GM18951 (cell line): Measurements from ENCODE around the gene OR1N1.
"Not testable (repeated sequence)": the region's sequence is repeated elsewhere in the genome, so short reads cannot be mapped to it uniquely, and the experiment has no call there.

Experiments
- POLR2A ChIP-seq: IDR thresholded peaks from 4 replicates; pipeline ENCODE4 v1.6.1; 2011; ENCODE audit warnings: mild to moderate bottlenecking; ENCODE audit not compliant: insufficient read length, insufficient read depth; ENCODE audit errors: extremely low read depth
- in situ Hi-C: fragments of 300-500 bp; cut with MboI; formaldehyde crosslinking; loops from one replicate; pipeline ENCODE4 v1.12.0; 2022; ENCODE audit warnings: low sequenced_read_pairs, mixed read lengths, inconsistent platforms; ENCODE audit not compliant: unreplicated experiment

Gene OR1N1, protein sequence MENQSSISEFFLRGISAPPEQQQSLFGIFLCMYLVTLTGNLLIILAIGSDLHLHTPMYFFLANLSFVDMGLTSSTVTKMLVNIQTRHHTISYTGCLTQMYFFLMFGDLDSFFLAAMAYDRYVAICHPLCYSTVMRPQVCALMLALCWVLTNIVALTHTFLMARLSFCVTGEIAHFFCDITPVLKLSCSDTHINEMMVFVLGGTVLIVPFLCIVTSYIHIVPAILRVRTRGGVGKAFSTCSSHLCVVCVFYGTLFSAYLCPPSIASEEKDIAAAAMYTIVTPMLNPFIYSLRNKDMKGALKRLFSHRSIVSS

DNA sequence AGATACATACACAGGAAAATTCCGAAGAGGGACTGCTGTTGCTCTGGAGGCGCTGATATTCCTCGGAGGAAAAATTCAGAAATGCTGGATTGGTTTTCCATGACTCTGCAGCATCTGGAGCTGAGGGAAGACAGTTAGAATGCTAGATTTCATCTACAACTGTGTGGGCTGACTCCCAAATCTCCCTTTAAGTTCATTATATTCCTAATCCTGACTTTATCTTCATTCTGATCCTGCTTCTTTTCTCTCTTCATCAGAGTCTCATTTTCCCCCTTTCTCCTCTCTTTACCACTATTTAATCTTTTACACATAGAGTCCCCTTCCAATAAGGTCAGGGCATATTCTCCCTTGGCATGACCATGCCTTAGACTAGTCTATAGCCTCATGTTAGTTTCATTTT lies at the start of gene OR1N1:
Gene OR1N1, minus strand, starts transcription at position 101 of the 400 bp plus-strand sequence. Its CDS starts 0 bp downstream, at position 101.
- TF ChIP-seq POLR2A = no peak
- in situ Hi-C loops = no loop called here

DNA sequence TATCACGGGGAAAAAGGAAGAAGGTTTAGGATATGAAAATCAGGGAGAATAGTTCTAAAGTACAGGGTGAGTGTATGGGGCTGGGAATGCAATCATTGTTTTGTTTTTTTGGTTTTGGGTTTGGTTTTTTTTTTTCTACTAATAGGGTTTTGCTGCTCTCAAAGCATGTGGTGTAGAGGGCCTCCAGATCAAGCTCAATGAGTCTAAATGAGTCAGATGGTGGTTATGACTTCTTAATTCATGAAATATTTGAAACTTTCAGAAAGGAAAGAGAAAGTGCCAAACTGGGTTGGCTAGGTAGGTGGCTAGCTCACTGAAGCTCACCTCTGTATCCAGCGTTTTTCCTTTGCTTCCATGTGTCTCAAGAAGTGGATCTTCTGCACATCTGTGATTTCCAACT lies 45.4 kb upstream of the OR1N1 start:
- TF ChIP-seq POLR2A = no peak
- in situ Hi-C loops = no loop called here

DNA sequence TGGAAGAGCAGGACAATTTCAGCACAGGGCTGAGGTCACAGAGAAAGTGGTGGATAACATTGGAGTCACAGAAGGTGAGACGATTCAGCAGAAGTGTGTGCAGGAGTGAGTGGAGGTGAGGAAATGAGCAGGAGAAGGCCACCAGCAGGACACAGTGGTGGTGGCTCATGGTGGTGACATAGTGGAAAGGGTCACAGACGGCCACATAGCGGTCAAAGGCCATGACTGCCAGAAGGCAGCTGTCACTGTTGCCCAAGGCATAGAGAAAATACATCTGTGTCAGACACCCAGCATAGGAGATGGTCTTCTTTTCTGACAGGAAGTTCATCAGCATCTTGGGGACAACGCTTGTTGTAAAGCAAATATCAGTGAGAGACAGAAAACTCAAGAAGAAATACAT lies 40.8 kb upstream of the OR1N1 start:
- in situ Hi-C loops = no loop called here
- no peak for TF ChIP-seq POLR2A

DNA sequence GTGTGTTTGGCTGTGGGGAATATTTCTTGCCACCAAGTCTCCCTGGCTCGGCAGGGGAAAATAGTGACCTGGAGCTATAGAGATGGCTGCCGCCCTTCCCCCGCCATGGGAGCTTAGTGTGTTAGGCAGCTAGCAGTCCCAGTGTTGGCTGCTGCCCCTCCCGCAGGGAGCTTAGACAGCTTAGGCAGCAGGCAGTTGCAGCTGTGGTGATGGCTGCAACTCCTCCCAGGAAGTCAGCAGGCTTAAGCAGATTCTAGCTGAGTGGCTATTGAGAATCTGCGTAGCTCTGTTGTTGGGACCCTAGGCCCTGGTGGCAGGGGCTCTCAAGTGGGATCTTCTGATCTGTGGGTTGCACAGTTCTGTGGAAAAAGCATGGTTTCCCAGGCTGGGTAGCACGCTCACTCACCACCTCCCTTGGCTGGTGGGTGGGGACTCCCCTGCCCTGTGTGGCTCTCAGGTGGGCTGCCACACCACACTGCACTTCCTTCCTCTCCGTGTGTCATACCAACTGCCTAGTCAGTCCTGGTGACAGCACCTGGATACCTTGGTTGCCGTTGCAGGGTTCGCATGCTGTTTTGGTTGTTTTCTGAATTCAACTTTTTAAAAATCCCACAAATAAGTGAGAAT lies 35.2 kb upstream of the OR1N1 start:
- in situ Hi-C loops = no loop called here
- no peak for TF ChIP-seq POLR2A

DNA sequence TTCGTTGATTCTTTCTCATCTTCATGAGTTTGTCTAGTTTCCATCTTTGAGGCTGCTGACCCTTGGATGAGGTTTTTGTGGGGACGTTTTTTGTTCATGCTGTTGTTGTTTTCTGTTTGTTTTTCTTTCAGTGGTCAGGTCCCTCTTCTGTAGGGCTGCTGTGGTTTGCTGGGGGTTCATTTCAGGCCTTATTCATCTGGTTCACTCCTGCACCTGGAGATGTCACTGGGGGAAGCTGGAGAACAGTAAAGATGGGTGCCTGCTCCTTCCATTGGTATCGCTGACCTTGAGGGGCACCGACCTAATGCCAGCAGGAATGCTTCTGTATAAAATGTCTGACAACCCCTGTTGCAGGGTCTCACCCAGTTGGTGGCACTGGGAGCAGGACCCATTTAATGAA lies 34.4 kb upstream of the OR1N1 start:
- in situ Hi-C loops = no loop called here
- no peak for TF ChIP-seq POLR2A

DNA sequence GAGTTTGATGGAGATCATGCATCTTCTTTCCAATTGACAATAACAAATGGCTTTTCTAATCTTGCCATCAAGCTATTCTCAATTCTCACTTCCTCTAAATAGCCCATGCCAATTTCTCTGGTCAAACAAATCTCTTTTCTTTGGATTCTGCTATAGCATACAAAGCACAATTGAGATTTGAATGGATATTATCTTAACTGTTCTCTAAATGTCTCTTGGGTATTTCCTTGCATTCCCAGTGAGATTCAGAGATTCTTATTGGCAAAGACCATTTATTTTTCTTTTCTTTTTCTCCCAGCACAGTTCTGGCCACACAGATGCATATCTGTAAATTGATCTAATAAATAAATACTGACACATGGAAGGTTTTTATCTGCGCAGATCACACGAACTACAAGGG lies 25.7 kb upstream of the OR1N1 start, which contains the start of gene OR1N2:
Gene OR1N2, plus strand, starts transcription at position 301 of the 400 bp plus-strand sequence. CDS start 100 bp downstream, outside the sequence.
- in situ Hi-C loops = no loop called here
- no peak for TF ChIP-seq POLR2A

DNA sequence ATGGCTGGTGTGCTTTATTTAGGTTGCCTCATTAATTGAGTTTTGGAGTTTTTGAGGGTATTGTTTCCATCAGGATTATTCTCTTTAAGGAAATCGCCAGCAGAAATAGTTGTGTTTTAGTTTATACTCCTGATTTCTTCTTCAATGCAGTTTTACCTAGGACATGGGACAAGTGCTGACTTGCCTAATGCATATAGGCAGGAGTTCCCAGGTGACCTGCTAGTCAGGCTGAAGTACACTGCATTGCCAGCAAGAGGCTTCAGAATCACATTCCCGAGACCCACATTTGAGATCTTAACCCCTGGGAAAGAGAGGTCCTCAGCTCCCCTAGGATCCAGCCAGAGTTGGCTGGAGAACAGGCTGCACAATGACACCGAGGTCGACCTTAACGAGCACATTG lies 24.3 kb upstream of the OR1N1 start:
- TF ChIP-seq POLR2A = no peak

DNA sequence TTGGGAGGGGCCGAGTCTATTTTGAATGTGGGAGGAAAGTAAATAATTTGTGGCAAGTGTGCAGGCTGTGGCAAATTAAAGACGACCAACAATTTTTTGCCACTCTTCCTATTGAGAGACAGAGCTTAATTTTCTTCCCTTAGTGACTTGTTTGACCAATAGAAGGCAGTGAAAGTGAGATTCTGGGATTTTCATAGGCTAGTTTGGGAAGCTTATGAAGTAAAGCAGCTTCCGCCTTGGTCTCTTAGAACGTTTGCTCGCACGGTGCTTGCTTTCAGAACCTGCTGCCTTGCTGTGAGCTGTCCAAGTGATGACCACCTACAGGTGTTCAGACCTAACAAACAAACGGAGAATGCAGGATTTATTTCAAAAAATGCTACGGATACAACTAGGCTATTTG lies 19.1 kb upstream of the OR1N1 start:
- TF ChIP-seq POLR2A = no peak
- in situ Hi-C loops = no loop called here

More for the DNA sequence above, 24.3 kb upstream of the OR1N1 start:
- in situ Hi-C loops = no loop called here

DNA sequence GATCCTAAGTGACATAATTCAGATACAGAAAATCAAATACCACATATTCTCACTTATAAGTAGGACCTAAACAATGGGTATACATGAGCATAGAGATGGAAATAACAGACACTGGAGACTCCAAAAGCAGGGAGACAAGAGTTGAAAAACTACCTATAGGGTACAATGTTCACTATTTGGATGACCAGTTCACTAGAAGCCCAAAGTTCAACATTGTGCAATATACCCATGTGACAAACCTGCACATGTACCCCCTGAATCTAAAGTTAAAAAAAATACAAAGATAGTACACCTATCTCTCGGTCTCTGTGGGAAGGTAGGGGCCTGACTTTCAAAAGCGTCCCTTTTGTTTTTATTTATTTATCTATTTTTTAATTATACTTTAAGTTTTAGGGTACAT lies 11.7 kb upstream of the OR1N1 start:
- in situ Hi-C loops = no loop called here

DNA sequence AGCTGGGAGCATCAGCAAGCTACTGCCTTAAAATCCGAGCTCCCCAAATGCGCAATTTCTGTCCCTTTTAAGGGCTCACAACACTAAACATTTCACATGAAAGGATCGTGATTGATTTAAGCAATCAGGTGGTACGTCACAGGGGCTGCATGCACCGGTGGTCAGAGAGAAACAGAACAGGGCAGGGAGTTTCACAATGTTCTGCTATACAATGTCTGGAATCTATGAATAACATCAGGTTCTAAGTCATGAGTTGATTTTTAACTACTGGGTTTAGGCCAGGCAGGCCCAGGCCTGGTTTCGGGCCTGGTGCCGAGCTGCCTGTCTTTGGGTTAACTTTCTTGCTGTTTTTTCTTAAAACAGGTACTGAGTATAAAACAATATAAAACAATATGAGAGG lies 10.0 kb upstream of the OR1N1 start:
- in situ Hi-C loops = not testable (repeated sequence)

More for the DNA sequence above, 11.7 kb upstream of the OR1N1 start:
- no peak for TF ChIP-seq POLR2A

DNA sequence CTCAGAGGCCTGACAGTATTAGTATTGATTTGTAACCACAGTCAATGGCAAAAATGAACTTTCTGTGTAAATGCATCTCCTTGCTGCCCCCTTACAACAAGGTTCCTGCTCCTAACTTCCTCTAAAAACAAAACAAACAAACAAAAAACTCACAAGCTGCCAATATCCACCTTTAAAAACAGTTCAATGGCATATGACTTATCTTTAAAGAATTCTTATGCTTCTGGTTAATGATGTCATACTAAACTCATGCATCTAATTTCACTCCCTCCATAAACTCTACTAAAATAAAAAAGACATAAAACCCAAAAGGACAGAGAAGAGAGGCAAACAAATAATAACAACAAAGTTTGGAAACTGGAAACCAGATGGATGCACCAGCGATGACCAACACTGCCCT lies 9.0 kb upstream of the OR1N1 start:
- in situ Hi-C loops = no loop called here
- no peak for TF ChIP-seq POLR2A

DNA sequence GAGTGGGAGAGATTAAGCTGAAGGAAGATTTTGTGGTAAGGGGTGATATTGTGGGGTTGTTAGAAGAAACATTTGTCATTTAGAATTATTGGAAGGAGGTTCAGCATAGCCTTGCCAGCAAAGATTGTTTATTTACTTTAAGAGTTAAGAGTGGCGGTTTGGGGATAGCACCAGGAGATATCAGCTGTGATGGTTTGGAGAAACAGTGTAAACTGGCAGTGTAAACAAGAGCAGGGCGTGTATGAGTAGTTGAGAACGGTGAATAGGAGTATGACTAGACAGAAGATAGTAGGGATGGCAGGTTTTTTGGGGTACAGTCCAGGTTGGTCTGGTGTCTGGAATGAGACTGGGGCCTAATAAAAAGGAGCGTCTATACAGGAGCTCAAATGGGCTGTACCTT lies 4.1 kb upstream of the OR1N1 start:
- in situ Hi-C loops = not testable (repeated sequence)

DNA sequence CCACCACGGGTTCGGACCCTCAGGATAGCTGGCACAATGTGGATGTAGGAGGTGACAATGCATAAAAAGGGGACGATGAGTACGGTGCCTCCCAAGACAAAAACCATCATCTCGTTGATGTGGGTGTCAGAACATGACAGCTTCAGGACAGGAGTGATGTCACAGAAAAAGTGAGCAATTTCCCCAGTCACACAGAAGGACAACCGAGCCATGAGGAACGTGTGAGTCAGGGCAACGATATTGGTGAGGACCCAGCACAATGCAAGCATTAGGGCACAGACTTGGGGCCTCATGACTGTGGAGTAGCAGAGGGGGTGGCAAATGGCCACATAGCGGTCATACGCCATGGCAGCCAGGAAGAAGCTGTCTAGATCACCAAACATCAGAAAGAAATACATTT lies 491 bp downstream of the OR1N1 start:
- in situ Hi-C loops = no loop called here
- TF ChIP-seq POLR2A = no peak

DNA sequence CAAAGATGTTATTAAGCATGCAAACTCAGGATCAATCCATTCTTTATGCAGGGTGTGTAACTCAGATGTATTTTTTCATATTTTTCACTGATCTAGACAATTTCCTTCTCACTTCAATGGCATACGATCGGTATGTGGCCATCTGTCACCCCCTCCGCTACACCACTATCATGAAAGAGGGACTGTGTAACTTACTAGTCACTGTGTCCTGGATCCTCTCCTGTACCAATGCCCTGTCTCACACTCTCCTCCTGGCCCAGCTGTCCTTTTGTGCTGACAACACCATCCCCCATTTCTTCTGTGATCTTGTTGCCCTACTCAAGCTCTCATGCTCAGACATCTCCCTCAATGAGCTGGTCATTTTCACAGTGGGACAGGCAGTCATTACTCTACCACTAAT lies 7.7 kb downstream of the OR1N1 start:
- in situ Hi-C loops = no loop called here

More for the DNA sequence above, 7.7 kb downstream of the OR1N1 start:
- no peak for TF ChIP-seq POLR2A
